Central memory CD8-positive, alpha-beta T cell (primary cell): ENCODE measurements around the gene POC1A.

Experiments
- ATAC-seq: fragments of 150-1000 bp; cut with Tn5 transposase; replicated peaks from 2 replicates; pipeline ENCODE4 v1.10.0; 2022; ENCODE audit warnings: mild to moderate bottlenecking, moderate FRiP score, moderate number of reproducible peaks; ENCODE audit not compliant: poor library complexity, severe bottlenecking; ENCODE audit errors: extremely low read depth
- DNase-seq, 2 donors: peaks; one replicate each; pipeline ENCODE4 v3.0.0; 2021; ENCODE audit warnings: low spot score in 2 of 2
- H3K27ac Mint-ChIP-seq: one replicate; pipeline ENCODE4 v1.8.0; 2022; ENCODE audit warnings: low read depth, mild to moderate bottlenecking, moderate library complexity, mixed read lengths
- H3K27me3 Mint-ChIP-seq: one replicate; pipeline ENCODE4 v1.8.0; 2022; ENCODE audit warnings: mixed read lengths
- H3K36me3 Mint-ChIP-seq: one replicate; pipeline ENCODE4 v1.8.0; 2022; ENCODE audit warnings: mild to moderate bottlenecking, moderate library complexity, mixed read lengths; ENCODE audit not compliant: insufficient read depth
- H3K4me1 Mint-ChIP-seq: one replicate; pipeline ENCODE4 v1.8.0; 2022; ENCODE audit warnings: mixed read lengths
- H3K4me3 Mint-ChIP-seq: one replicate; pipeline ENCODE4 v1.8.0; 2022; ENCODE audit warnings: mild to moderate bottlenecking, moderate library complexity, mixed read lengths
- H3K9me3 Mint-ChIP-seq: one replicate; pipeline ENCODE4 v1.8.0; 2022; ENCODE audit warnings: mixed read lengths

The POC1A gene

GRCh38 chr3:52154135-52155094 is at the start of gene POC1A:
TSS of gene POC1A (minus strand) at chr3:52154423. CDS start at chr3:52154372, 51 bp downstream.
- peak within 1 kb of the TSS; percentile 86 for H3K27ac Mint-ChIP-seq
- peak within 1 kb of the TSS; percentile 90 for H3K4me3 Mint-ChIP-seq
- H3K36me3 Mint-ChIP-seq, result peaks cover 3% of the 10 kb centered on the region
- ATAC-seq (peak; percentile 88), DNase-seq (peak; percentile 68 to 71)
- H3K27me3 Mint-ChIP-seq, result no peaks in the 10 kb centered on the region
- no peaks in the 10 kb centered on the region for H3K9me3 Mint-ChIP-seq
- peaks cover 5% of the 10 kb centered on the region for H3K4me1 Mint-ChIP-seq

- DNase-seq (no peak), ATAC-seq (no peak)
- peaks cover 78% of the 10 kb centered on the region for H3K36me3 Mint-ChIP-seq
- peak overlapping the region; percentile 8 for H3K27ac Mint-ChIP-seq
- H3K4me1 Mint-ChIP-seq, result peaks cover 23% of the 10 kb centered on the region
- no peak overlapping the region for H3K4me3 Mint-ChIP-seq
- no peaks in the 10 kb centered on the region for H3K9me3 Mint-ChIP-seq
- H3K27me3 Mint-ChIP-seq, result no peaks in the 10 kb centered on the region
These were observed 49.5 kb upstream of the POC1A start for GRCh38 chr3:52203701-52204100.

- Mint-ChIP-seq H3K4me3 (no peak overlapping the region), H3K4me1 (peaks cover 33% of the 10 kb centered on the region), H3K9me3 (no peaks in the 10 kb centered on the region), H3K27ac (no peak overlapping the region), H3K27me3 (no peaks in the 10 kb centered on the region), H3K36me3 (peaks cover 74% of the 10 kb centered on the region)
- ATAC-seq (no peak), DNase-seq (no peak)
These were observed 48.3 kb upstream of the POC1A start for GRCh38 chr3:52202384-52203077.

GRCh38 chr3:52200981-52201679 is 46.9 kb upstream of the POC1A start:
- Mint-ChIP-seq H3K4me3 (no peak overlapping the region), H3K27me3 (no peaks in the 10 kb centered on the region), H3K36me3 (peaks cover 60% of the 10 kb centered on the region), H3K9me3 (no peaks in the 10 kb centered on the region), H3K4me1 (peaks cover 37% of the 10 kb centered on the region), H3K27ac (no peak overlapping the region)
- DNase-seq, result no peak
- no peak for ATAC-seq

- H3K4me3 Mint-ChIP-seq, result peak overlapping the region; percentile 98
- no peak for ATAC-seq
These were observed 44.7 kb upstream of the POC1A start for GRCh38 chr3:52198643-52199608.

GRCh38 chr3:52197842-52198625 is 43.8 kb upstream of the POC1A start, which contains the start of gene ALAS1:
TSS of gene ALAS1 (plus strand) at chr3:52198160. CDS start at chr3:52199242, 1,082 bp downstream.
- Mint-ChIP-seq H3K27ac (peak within 1 kb of the TSS; percentile 99), H3K4me1 (peaks cover 37% of the 10 kb centered on the region), H3K36me3 (peaks cover 32% of the 10 kb centered on the region), H3K27me3 (no peaks in the 10 kb centered on the region), H3K4me3 (peak within 1 kb of the TSS; percentile 98), H3K9me3 (no peaks in the 10 kb centered on the region)
- ATAC-seq (peak; percentile 99), DNase-seq (peak; percentile 92 to 95)

More at GRCh38 chr3:52198643-52199608, 44.7 kb upstream of the POC1A start:
- peaks cover 38% of the 10 kb centered on the region for H3K36me3 Mint-ChIP-seq
- H3K27me3 Mint-ChIP-seq, result no peaks in the 10 kb centered on the region
- no peaks in the 10 kb centered on the region for H3K9me3 Mint-ChIP-seq
- H3K4me1 Mint-ChIP-seq, result peaks cover 37% of the 10 kb centered on the region
- H3K27ac Mint-ChIP-seq, result peak overlapping the region; percentile 99
- DNase-seq, result no peak

- ATAC-seq, result no peak
- peak overlapping the region; percentile 98 for H3K4me3 Mint-ChIP-seq
- no peaks in the 10 kb centered on the region for H3K27me3 Mint-ChIP-seq
- peak overlapping the region; percentile 99 for H3K27ac Mint-ChIP-seq
- peaks cover 34% of the 10 kb centered on the region for H3K4me1 Mint-ChIP-seq
- peaks cover 29% of the 10 kb centered on the region for H3K36me3 Mint-ChIP-seq
- DNase-seq, result no peak
- H3K9me3 Mint-ChIP-seq, result no peaks in the 10 kb centered on the region
These were observed 43.2 kb upstream of the POC1A start for GRCh38 chr3:52197499-52197841.

- DNase-seq (no peak), ATAC-seq (no peak)
- peaks cover 24% of the 10 kb centered on the region for H3K36me3 Mint-ChIP-seq
- peak overlapping the region; percentile 99 for H3K27ac Mint-ChIP-seq
- H3K4me3 Mint-ChIP-seq, result no peak overlapping the region
- H3K9me3 Mint-ChIP-seq, result no peaks in the 10 kb centered on the region
- no peaks in the 10 kb centered on the region for H3K27me3 Mint-ChIP-seq
- H3K4me1 Mint-ChIP-seq, result peaks cover 31% of the 10 kb centered on the region
These were observed 42.8 kb upstream of the POC1A start for GRCh38 chr3:52196977-52197376.

- no peak for DNase-seq
- H3K9me3 Mint-ChIP-seq, result no peaks in the 10 kb centered on the region
- peaks cover 27% of the 10 kb centered on the region for H3K4me1 Mint-ChIP-seq
- H3K4me3 Mint-ChIP-seq, result no peak overlapping the region
- no peak for ATAC-seq
- no peaks in the 10 kb centered on the region for H3K27me3 Mint-ChIP-seq
- no peak overlapping the region for H3K27ac Mint-ChIP-seq
- peaks cover 19% of the 10 kb centered on the region for H3K36me3 Mint-ChIP-seq
These were observed 41.7 kb upstream of the POC1A start for GRCh38 chr3:52195823-52196331.

- H3K4me1 Mint-ChIP-seq, result peaks cover 25% of the 10 kb centered on the region
- no peak overlapping the region for H3K4me3 Mint-ChIP-seq
- H3K27me3 Mint-ChIP-seq, result no peaks in the 10 kb centered on the region
- DNase-seq (no peak), ATAC-seq (no peak)
- no peak overlapping the region for H3K27ac Mint-ChIP-seq
- H3K9me3 Mint-ChIP-seq, result no peaks in the 10 kb centered on the region
- peaks cover 17% of the 10 kb centered on the region for H3K36me3 Mint-ChIP-seq
These were observed 41.0 kb upstream of the POC1A start for GRCh38 chr3:52195291-52195597.
